Placental pericyte (primary cell): ENCODE results near the gene STK17A. TPM values are rescaled to one million over a fixed set of nuclear protein-coding genes. Genes with fewer than 3 reads are reported as not detected.

Source experiments
- total RNA-seq: library from RNA; depleted of rRNA; stranded (reverse); fragments of >200 nt; gene quantifications from 2 replicates; pipeline ENCODE4 v1.2.3, GENCODE V29; 2012

The STK17A gene
- total RNA-seq = 13.8 and 75.4 TPM in 2 replicates

DNA sequence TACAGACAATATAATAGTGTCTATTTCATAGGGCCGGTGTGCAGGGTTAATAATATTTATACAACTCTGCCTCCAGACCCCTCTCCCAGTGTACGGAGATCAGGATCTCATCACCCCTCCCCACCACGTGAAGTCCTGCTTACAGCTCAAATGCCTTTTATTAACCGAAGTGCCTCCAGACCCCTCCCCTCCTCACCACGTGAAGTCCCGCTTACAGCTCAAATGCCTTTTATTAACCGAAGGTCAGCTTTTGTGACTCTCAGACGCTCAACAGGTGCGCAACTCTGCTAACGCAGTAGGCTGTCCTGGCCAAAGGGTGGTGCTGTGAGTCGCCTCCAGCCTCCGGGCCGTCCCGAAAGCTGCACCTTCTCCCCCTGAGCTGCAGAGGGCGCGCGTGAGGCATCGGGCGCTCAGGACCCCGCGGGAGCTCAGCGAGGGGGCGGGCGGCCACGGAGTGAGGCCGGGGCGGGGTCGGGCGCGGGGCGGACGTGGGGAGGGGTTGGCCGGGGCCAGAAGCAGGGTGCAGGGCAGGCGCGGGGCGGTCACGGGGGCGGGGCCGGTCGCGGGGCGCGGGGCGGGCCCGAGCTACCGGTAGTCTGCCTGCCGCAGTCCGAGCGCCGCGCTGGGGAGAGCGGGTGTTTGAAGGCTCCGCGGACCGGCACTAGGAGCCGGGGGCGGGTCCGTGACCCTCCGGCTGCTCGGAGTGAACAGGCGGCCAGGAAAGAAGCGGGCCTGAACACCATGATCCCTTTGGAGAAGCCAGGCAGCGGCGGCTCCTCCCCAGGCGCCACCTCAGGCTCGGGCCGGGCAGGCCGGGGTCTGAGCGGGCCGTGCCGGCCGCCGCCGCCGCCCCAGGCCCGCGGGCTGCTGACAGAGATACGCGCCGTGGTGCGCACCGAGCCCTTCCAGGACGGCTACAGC is at the start of gene STK17A:
Gene STK17A (plus strand): TSS at position 606 of the 921 bp plus-strand sequence. CDS start 136 bp downstream, at position 742.

Other genes starting within 250 kb of the STK17A start
- 29.1 and 60.6 TPM in 2 replicates for gene COA1, start 146.4 kb downstream of the STK17A start, total RNA-seq
- 23.2 and 36.1 TPM in 2 replicates for gene BLVRA, start 175.6 kb downstream of the STK17A start, total RNA-seq